Mucosa of stomach (tissue), 1 donor: ENCODE results near the gene NOP16.

Source experiments
- H3K27me3 ChIP-seq: one replicate; pipeline ENCODE4 v1.7.0; 2013; ENCODE audit warnings: mild to moderate bottlenecking, low read length; ENCODE audit not compliant: control insufficient read depth, insufficient read depth
- H3K36me3 ChIP-seq: one replicate; pipeline ENCODE4 v1.7.0; 2013; ENCODE audit warnings: low read length; ENCODE audit not compliant: control insufficient read depth, insufficient read depth
- H3K4me1 ChIP-seq: one replicate; pipeline ENCODE4 v1.7.0; 2013; ENCODE audit warnings: mild to moderate bottlenecking, low read length; ENCODE audit not compliant: control insufficient read depth, insufficient read depth
- H3K4me3 ChIP-seq: one replicate; pipeline ENCODE4 v1.7.0; 2013; ENCODE audit warnings: low read length
- H3K9ac ChIP-seq: one replicate; pipeline ENCODE4 v1.7.0; 2013; ENCODE audit warnings: mild to moderate bottlenecking, low read length, moderate library complexity
- H3K9me3 ChIP-seq: one replicate; pipeline ENCODE4 v1.7.0; 2013; ENCODE audit warnings: mild to moderate bottlenecking, low read length, moderate library complexity; ENCODE audit not compliant: control insufficient read depth
- donor health status: Pancreatic carcinoma.

The NOP16 gene

DNA sequence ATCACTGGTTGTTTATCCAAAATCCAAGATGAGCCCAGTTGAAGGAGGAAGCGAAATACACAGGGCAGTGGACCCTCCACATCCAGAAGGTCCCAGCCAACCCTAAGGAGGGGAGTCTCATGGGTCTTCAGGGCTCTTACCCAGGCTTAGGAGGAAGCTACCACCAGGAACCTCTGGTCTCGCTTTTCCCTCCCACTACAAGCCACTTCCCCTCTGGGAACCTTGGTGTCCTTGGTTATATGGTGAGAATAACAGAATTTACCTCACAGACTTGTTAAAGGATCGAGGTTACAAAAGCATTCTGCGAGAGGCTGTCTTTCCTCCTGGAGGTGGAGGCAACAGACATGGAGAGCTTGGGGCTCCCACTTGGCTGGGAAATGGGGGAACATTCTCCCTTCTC is 3.6 kb upstream of the NOP16 start:
- no peak overlapping the region for H3K9ac ChIP-seq
- H3K9me3 ChIP-seq = no peaks in the 10 kb centered on the region
- H3K4me1 ChIP-seq = peaks cover 9% of the 10 kb centered on the region
- H3K36me3 ChIP-seq = peaks cover 18% of the 10 kb centered on the region
- H3K27me3 ChIP-seq = no peaks in the 10 kb centered on the region
- no peak overlapping the region for H3K4me3 ChIP-seq

DNA sequence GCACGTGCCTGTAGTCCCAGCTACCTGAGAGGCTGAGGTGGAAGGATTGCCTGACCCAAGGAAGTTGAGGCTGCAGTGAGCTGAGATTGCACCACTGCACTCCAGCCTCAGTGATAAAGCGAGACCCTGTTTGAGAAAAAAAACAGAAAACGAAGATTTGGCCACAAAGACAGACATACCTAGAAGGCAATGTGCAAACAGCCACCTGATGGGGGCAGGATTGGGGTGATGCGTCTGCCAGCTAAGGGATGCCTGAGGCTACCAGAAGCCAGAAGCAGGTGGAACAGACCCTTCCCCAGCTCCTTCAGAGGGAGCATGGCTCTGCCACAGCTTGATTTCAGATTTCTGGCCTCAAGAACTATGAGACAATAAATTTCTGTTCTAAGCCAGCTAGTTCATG is 3.1 kb upstream of the NOP16 start:
- no peaks in the 10 kb centered on the region for H3K9me3 ChIP-seq
- peaks cover 13% of the 10 kb centered on the region for H3K4me1 ChIP-seq
- peaks cover 14% of the 10 kb centered on the region for H3K36me3 ChIP-seq
- H3K27me3 ChIP-seq = no peaks in the 10 kb centered on the region
- no peak overlapping the region for H3K9ac ChIP-seq
- no peak overlapping the region for H3K4me3 ChIP-seq

GRCh38 chr5:176389135-176390123 is 1.0 kb upstream of the NOP16 start:
- peaks cover 5% of the 10 kb centered on the region for H3K36me3 ChIP-seq
- peaks cover 13% of the 10 kb centered on the region for H3K4me1 ChIP-seq
- no peaks in the 10 kb centered on the region for H3K9me3 ChIP-seq
- H3K9ac ChIP-seq = peak overlapping the region; percentile 95
- H3K27me3 ChIP-seq = no peaks in the 10 kb centered on the region
- H3K4me3 ChIP-seq = peak overlapping the region; percentile 98

- Histone ChIP-seq H3K27me3 (no peaks in the 10 kb centered on the region), H3K4me3 (peak overlapping the region; percentile 95), H3K9ac (peak overlapping the region; percentile 95), H3K9me3 (no peaks in the 10 kb centered on the region), H3K36me3 (peaks cover 3% of the 10 kb centered on the region), H3K4me1 (peaks cover 13% of the 10 kb centered on the region)
Measured at GRCh38 chr5:176388003-176388443, 375 bp downstream of the NOP16 start.

- Histone ChIP-seq H3K36me3 (no peaks in the 10 kb centered on the region), H3K9me3 (no peaks in the 10 kb centered on the region), H3K4me3 (peak overlapping the region; percentile 95), H3K4me1 (peaks cover 13% of the 10 kb centered on the region), H3K27me3 (no peaks in the 10 kb centered on the region), H3K9ac (peak overlapping the region; percentile 95)
Measured at GRCh38 chr5:176387384-176387925, 943 bp downstream of the NOP16 start.

GRCh38 chr5:176386491-176386890 is 1.9 kb downstream of the NOP16 start:
- Histone ChIP-seq H3K4me1 (peaks cover 13% of the 10 kb centered on the region), H3K9me3 (no peaks in the 10 kb centered on the region), H3K9ac (no peak overlapping the region), H3K27me3 (no peaks in the 10 kb centered on the region), H3K4me3 (no peak overlapping the region), H3K36me3 (no peaks in the 10 kb centered on the region)

- no peaks in the 10 kb centered on the region for H3K36me3 ChIP-seq
- no peaks in the 10 kb centered on the region for H3K9me3 ChIP-seq
- no peak overlapping the region for H3K4me3 ChIP-seq
- peaks cover 13% of the 10 kb centered on the region for H3K4me1 ChIP-seq
- H3K27me3 ChIP-seq = no peaks in the 10 kb centered on the region
- no peak overlapping the region for H3K9ac ChIP-seq
Measured at GRCh38 chr5:176384991-176385390, 3.4 kb downstream of the NOP16 start.

GRCh38 chr5:176384366-176384930 is 4.0 kb downstream of the NOP16 start:
- Histone ChIP-seq H3K9ac (no peak overlapping the region), H3K9me3 (no peaks in the 10 kb centered on the region), H3K27me3 (no peaks in the 10 kb centered on the region), H3K4me3 (no peak overlapping the region), H3K4me1 (peaks cover 13% of the 10 kb centered on the region), H3K36me3 (no peaks in the 10 kb centered on the region)

DNA sequence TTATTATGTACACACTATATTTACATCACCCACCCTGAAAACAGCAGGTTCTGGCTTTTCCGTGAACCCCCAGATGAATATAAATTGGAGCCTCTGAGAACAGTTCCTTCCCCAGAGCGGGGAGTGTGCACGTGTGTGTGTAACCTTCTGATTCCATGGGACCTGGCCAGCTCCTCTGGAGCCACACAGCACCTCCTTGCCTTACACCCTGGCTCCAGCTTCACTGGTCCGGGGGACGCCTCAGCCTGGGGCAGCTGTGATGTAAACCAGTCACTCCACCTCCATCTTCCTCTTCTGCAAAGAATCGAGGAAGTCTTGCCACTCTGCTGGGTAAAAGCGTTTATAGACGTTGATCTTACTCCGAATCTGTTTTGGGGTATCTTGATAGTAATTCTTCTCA is 4.4 kb downstream of the NOP16 start:
- Histone ChIP-seq H3K9ac (no peak overlapping the region), H3K4me3 (no peak overlapping the region), H3K9me3 (no peaks in the 10 kb centered on the region), H3K4me1 (peaks cover 13% of the 10 kb centered on the region), H3K27me3 (no peaks in the 10 kb centered on the region), H3K36me3 (no peaks in the 10 kb centered on the region)

- Histone ChIP-seq H3K4me1 (peaks cover 13% of the 10 kb centered on the region), H3K9me3 (no peaks in the 10 kb centered on the region), H3K4me3 (no peak overlapping the region), H3K27me3 (no peaks in the 10 kb centered on the region), H3K36me3 (no peaks in the 10 kb centered on the region), H3K9ac (no peak overlapping the region)
Measured at GRCh38 chr5:176383248-176383905, 5.0 kb downstream of the NOP16 start.

DNA sequence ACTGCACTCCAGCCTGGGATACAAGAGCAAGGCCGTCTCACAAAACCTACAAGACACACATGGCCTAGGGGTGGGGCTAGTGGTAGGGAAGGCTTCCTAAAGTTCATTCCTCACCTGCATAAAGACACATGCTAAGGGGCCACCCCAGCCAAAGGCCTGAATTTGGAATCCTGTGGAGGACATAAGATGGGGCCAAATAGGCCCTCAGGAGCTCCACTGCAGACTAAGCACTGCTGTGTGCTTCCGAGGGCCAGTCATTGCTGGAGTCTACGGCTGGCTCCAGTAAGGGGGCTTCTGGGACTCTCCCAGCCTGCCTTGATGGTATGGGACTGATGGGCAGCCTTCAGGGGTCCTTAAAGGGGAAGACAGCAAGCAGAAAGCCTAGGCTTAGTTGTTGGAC is 5.7 kb downstream of the NOP16 start:
- H3K9me3 ChIP-seq = no peaks in the 10 kb centered on the region
- no peak overlapping the region for H3K9ac ChIP-seq
- no peaks in the 10 kb centered on the region for H3K27me3 ChIP-seq
- no peaks in the 10 kb centered on the region for H3K36me3 ChIP-seq
- no peak overlapping the region for H3K4me3 ChIP-seq
- H3K4me1 ChIP-seq = peaks cover 11% of the 10 kb centered on the region

GRCh38 chr5:176381979-176382378 is 6.4 kb downstream of the NOP16 start:
- H3K9ac ChIP-seq = no peak overlapping the region
- H3K27me3 ChIP-seq = no peaks in the 10 kb centered on the region
- no peaks in the 10 kb centered on the region for H3K36me3 ChIP-seq
- H3K4me3 ChIP-seq = no peak overlapping the region
- no peaks in the 10 kb centered on the region for H3K9me3 ChIP-seq
- H3K4me1 ChIP-seq = peaks cover 4% of the 10 kb centered on the region
